Esophagus (tissue), 2 donors: ENCODE data around the gene OTC. TPM values are rescaled to one million over a fixed set of nuclear protein-coding genes. Genes with fewer than 3 reads are reported as not detected.

Experiments used
- H3K27ac ChIP-seq, 2 donors: one replicate each; pipeline ENCODE4 v1.5.1; 2013; ENCODE audit warnings: low read depth in 2 of 2, mild to moderate bottlenecking in 2 of 2, inconsistent platforms in 1 of 2, low read length in 1 of 2, moderate library complexity in 1 of 2
- H3K27me3 ChIP-seq, 2 donors: one replicate each; pipeline ENCODE4 v1.6.1; 2013; ENCODE audit warnings: low read length in 2 of 2, control low read depth in 1 of 2, mild to moderate bottlenecking in 1 of 2; ENCODE audit not compliant: insufficient read depth in 2 of 2, control insufficient read depth in 1 of 2
- H3K36me3 ChIP-seq, 2 donors: one replicate each; pipeline ENCODE4 v1.6.1; 2013; ENCODE audit warnings: low read length in 1 of 2; ENCODE audit not compliant: control insufficient read depth in 2 of 2, insufficient read depth in 2 of 2
- H3K4me1 ChIP-seq, 2 donors: one replicate each; pipeline ENCODE4 v1.6.1; 2013; ENCODE audit warnings: low read length in 1 of 2; ENCODE audit not compliant: control insufficient read depth in 2 of 2, insufficient read depth in 2 of 2
- H3K4me3 ChIP-seq, 2 donors: one replicate each; pipeline ENCODE4 v1.5.1; 2013; ENCODE audit warnings: low read length in 2 of 2, mild to moderate bottlenecking in 2 of 2, low read depth in 1 of 2, moderate library complexity in 1 of 2
- H3K9me3 ChIP-seq, 2 donors: one replicate each; pipeline ENCODE4 v1.6.1; 2013; ENCODE audit warnings: mild to moderate bottlenecking in 2 of 2, low read depth in 1 of 2, low read length in 1 of 2, moderate library complexity in 1 of 2; ENCODE audit not compliant: control insufficient read depth in 2 of 2, insufficient read depth in 1 of 2
- WGBS, 2 donors: extraction: QIAGEN DNeasy Blood & Tissue Kit; methylation state at CpG; one replicate each; pipeline ENCODE4 v1.1.7; 2013; 5-methylcytosine and 5-hydroxymethylcytosine counted together
- polyA plus RNA-seq, 2 donors: library from polyadenylated mRNA; stranded (reverse); fragments of 200-250 nt; gene quantifications; one replicate each; pipeline ENCODE4 v1.2.3, GENCODE V29; 2013
- donor health status: healthy with polysubstance abuse.
- donor health status: Bipolar disorder and iron deficiency.

OTC gene
- polyA plus RNA-seq, 2 donors, result 0.12 to 0.20 TPM

GRCh38 chrX:38326086-38326485 is 26.3 kb upstream of the OTC start:
- Histone ChIP-seq H3K36me3 (no peaks in the 10 kb centered on the region), H3K27me3 (no peaks in the 10 kb centered on the region), H3K4me1 (no peaks in the 10 kb centered on the region), H3K9me3 (no peaks in the 10 kb centered on the region), H3K27ac (no peak overlapping the region), H3K4me3 (peak overlapping the region in 1 of 2 donors; percentile 55)
- WGBS, 2 donors, result 47 to 54% methylated on average over 3 of the region's 3 CpGs

- H3K4me3 ChIP-seq, result peak within 1 kb of the TSS; percentile 55 to 87
- H3K9me3 ChIP-seq, result no peaks in the 10 kb centered on the region
- H3K36me3 ChIP-seq, result no peaks in the 10 kb centered on the region
- H3K27me3 ChIP-seq, result no peaks in the 10 kb centered on the region
- peak within 1 kb of the TSS; percentile 80 to 86 for H3K27ac ChIP-seq
- no peaks in the 10 kb centered on the region for H3K4me1 ChIP-seq
- WGBS, 2 donors, result 0 to 33% methylated on average over 64 to 67 of the region's 67 CpGs
These were observed 25.2 kb upstream of the OTC start, which contains the start of gene RPGR for GRCh38 chrX:38327007-38327774. Gene RPGR (minus strand): TSS chrX:38327509. CDS start chrX:38327367, 142 bp downstream.

- WGBS, 2 donors, result 8 to 27% methylated on average over 4 of the region's 4 CpGs
- peak overlapping the region in 1 of 2 donors; percentile 39 for H3K27ac ChIP-seq
- H3K4me3 ChIP-seq, result peak overlapping the region; percentile 55 to 87
These were observed 24.7 kb upstream of the OTC start for GRCh38 chrX:38327775-38328081.

GRCh38 chrX:38332505-38332904 is 19.9 kb upstream of the OTC start:
- H3K27ac ChIP-seq, result no peak overlapping the region
- no peaks in the 10 kb centered on the region for H3K4me1 ChIP-seq
- no peak overlapping the region for H3K4me3 ChIP-seq
- no peaks in the 10 kb centered on the region for H3K27me3 ChIP-seq
- H3K9me3 ChIP-seq, result no peaks in the 10 kb centered on the region
- H3K36me3 ChIP-seq, result no peaks in the 10 kb centered on the region

More at GRCh38 chrX:38327775-38328081, 24.7 kb upstream of the OTC start:
- Histone ChIP-seq H3K9me3 (no peaks in the 10 kb centered on the region), H3K4me1 (no peaks in the 10 kb centered on the region), H3K27me3 (no peaks in the 10 kb centered on the region), H3K36me3 (no peaks in the 10 kb centered on the region)

GRCh38 chrX:38335382-38335781 is 17.0 kb upstream of the OTC start:
- H3K9me3 ChIP-seq, result no peaks in the 10 kb centered on the region
- no peaks in the 10 kb centered on the region for H3K27me3 ChIP-seq
- no peak overlapping the region for H3K27ac ChIP-seq
- H3K36me3 ChIP-seq, result no peaks in the 10 kb centered on the region
- no peaks in the 10 kb centered on the region for H3K4me1 ChIP-seq
- no peak overlapping the region for H3K4me3 ChIP-seq

- 58 to 74% methylated on average over 5 of the region's 5 CpGs for WGBS, 2 donors
- H3K36me3 ChIP-seq, result no peaks in the 10 kb centered on the region
- H3K27ac ChIP-seq, result no peak overlapping the region
- no peaks in the 10 kb centered on the region for H3K9me3 ChIP-seq
- no peaks in the 10 kb centered on the region for H3K27me3 ChIP-seq
- H3K4me1 ChIP-seq, result no peaks in the 10 kb centered on the region
- no peak overlapping the region for H3K4me3 ChIP-seq
These were observed 15.7 kb upstream of the OTC start for GRCh38 chrX:38336538-38337240.

GRCh38 chrX:38341442-38341841 is 11.0 kb upstream of the OTC start:
- Histone ChIP-seq H3K36me3 (no peaks in the 10 kb centered on the region), H3K27ac (no peak overlapping the region), H3K4me3 (no peak overlapping the region), H3K4me1 (no peaks in the 10 kb centered on the region), H3K27me3 (no peaks in the 10 kb centered on the region), H3K9me3 (no peaks in the 10 kb centered on the region)
- 71 to 78% methylated on average over 3 of the region's 3 CpGs for WGBS, 2 donors

GRCh38 chrX:38342853-38343778 is 9.3 kb upstream of the OTC start:
- Histone ChIP-seq H3K9me3 (no peaks in the 10 kb centered on the region), H3K27me3 (no peaks in the 10 kb centered on the region), H3K36me3 (no peaks in the 10 kb centered on the region), H3K4me1 (no peaks in the 10 kb centered on the region), H3K4me3 (no peak overlapping the region), H3K27ac (no peak overlapping the region)
- 48 to 67% methylated on average over 2 of the region's 2 CpGs for WGBS, 2 donors

- Histone ChIP-seq H3K27me3 (no peaks in the 10 kb centered on the region), H3K9me3 (no peaks in the 10 kb centered on the region), H3K4me1 (no peaks in the 10 kb centered on the region), H3K27ac (no peak overlapping the region), H3K36me3 (no peaks in the 10 kb centered on the region), H3K4me3 (no peak overlapping the region)
- WGBS, 2 donors, result 36 to 81% methylated on average over 5 of the region's 5 CpGs
These were observed 6.3 kb upstream of the OTC start for GRCh38 chrX:38346150-38346549.
